Measurements from ENCODE around the gene TMPRSS4. TPM values are rescaled to one million over a fixed set of nuclear protein-coding genes. Genes with fewer than 3 reads are reported as not detected.

The TMPRSS4 gene
- total RNA-seq, 1 experiment from 2014 or later, result not detected

GRCh38 chr11:118111019-118111743 is 34.3 kb downstream of the TMPRSS4 start:
- DNase-seq (ENCODE audit: low read depth, low spot score), result no peak
- POLR2A ChIA-PET, result interaction anchor here (0.6 to 0.7 kb wide), 2 partner anchors 14 to 281 kb away, joined by 4 to 5 read pairs; no protein-coding TSS in a partner anchor
- no TSS peak for BruUV-seq (replicated peaks)

GRCh38 chr11:118111744-118112035 is 34.8 kb downstream of the TMPRSS4 start:
- no peak overlapping the region for H3K4me3 ChIP-seq (ENCODE audit: low read depth in 2 of 2, low read length in 2 of 2)
- ATAC-seq (no peak), DNase-seq (ENCODE audit: low read depth, low spot score) (no peak)
- peaks cover 4% of the 10 kb centered on the region for H3K27me3 ChIP-seq (ENCODE audit: control insufficient read depth, insufficient read depth, low read length)
- H3K36me3 ChIP-seq (ENCODE audit: control insufficient read depth, insufficient read depth, low read length), result no peaks in the 10 kb centered on the region
- no peak overlapping the region for H3K27ac ChIP-seq (ENCODE audit: low read length)
- ChIA-PET CTCF (no interaction called here), POLR2A (interaction anchor here (0.6 to 0.7 kb wide), 2 partner anchors 14 to 280 kb away, joined by 4 to 5 read pairs; no protein-coding TSS in a partner anchor)
- H3K9me3 ChIP-seq (ENCODE audit: control insufficient read depth, insufficient read depth, low read depth, low read length), result no peaks in the 10 kb centered on the region
- intact Hi-C loops (cut with micrococcal nuclease; ENCODE audit: unreplicated experiment), result no loop called here
- TF ChIP-seq POLR2AphosphoS5 (IDR thresholded peaks at IDR 0.05; ENCODE audit: low read depth, low read length) (no peak), TCF7L2 (IDR thresholded peaks at IDR 0.05; ENCODE audit: low read depth, low read length) (no peak), REST (IDR thresholded peaks at IDR 0.05; ENCODE audit: insufficient read depth in 1 of 2, low read depth in 2 of 2, low read length in 1 of 2) (no peak), SIN3A (IDR thresholded peaks at IDR 0.05; ENCODE audit: borderline replicate concordance, insufficient read depth, low read depth, low read length) (no peak)
- TF ChIP-seq, protein P1, sequence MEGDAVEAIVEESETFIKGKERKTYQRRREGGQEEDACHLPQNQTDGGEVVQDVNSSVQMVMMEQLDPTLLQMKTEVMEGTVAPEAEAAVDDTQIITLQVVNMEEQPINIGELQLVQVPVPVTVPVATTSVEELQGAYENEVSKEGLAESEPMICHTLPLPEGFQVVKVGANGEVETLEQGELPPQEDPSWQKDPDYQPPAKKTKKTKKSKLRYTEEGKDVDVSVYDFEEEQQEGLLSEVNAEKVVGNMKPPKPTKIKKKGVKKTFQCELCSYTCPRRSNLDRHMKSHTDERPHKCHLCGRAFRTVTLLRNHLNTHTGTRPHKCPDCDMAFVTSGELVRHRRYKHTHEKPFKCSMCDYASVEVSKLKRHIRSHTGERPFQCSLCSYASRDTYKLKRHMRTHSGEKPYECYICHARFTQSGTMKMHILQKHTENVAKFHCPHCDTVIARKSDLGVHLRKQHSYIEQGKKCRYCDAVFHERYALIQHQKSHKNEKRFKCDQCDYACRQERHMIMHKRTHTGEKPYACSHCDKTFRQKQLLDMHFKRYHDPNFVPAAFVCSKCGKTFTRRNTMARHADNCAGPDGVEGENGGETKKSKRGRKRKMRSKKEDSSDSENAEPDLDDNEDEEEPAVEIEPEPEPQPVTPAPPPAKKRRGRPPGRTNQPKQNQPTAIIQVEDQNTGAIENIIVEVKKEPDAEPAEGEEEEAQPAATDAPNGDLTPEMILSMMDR (IDR thresholded peaks at IDR 0.05), result no peak
- H3K4me1 ChIP-seq (ENCODE audit: control insufficient read depth, insufficient read depth, low read length), result no peaks in the 10 kb centered on the region
- BruUV-seq (replicated peaks), result no TSS peak
- in situ Hi-C loops (cut with HindIII; ENCODE audit: low pct_unique_long_range_greater_than_20kb, low sequenced_read_pairs), result no loop called here

More at GRCh38 chr11:118111019-118111743, 34.3 kb downstream of the TMPRSS4 start:
- TF ChIP-seq SIN3A (IDR thresholded peaks at IDR 0.05; ENCODE audit: borderline replicate concordance, insufficient read depth, low read depth, low read length), result no peak
- TF ChIP-seq REST (IDR thresholded peaks at IDR 0.05; ENCODE audit: insufficient read depth in 1 of 2, low read depth in 2 of 2, low read length in 1 of 2), result no peak
- TF ChIP-seq POLR2AphosphoS5 (IDR thresholded peaks at IDR 0.05; ENCODE audit: low read depth, low read length), result no peak
- TF ChIP-seq, protein P1 (IDR thresholded peaks at IDR 0.05), result no peak
- TF ChIP-seq TCF7L2 (IDR thresholded peaks at IDR 0.05; ENCODE audit: low read depth, low read length), result no peak
- in situ Hi-C loops (cut with HindIII; ENCODE audit: low pct_unique_long_range_greater_than_20kb, low sequenced_read_pairs), result no loop called here
- intact Hi-C loops (cut with micrococcal nuclease; ENCODE audit: unreplicated experiment), result no loop called here
- H3K27ac ChIP-seq (ENCODE audit: low read length), result no peak overlapping the region
- no peaks in the 10 kb centered on the region for H3K36me3 ChIP-seq (ENCODE audit: control insufficient read depth, insufficient read depth, low read length)
- ATAC-seq, result no peak
- H3K9me3 ChIP-seq (ENCODE audit: control insufficient read depth, insufficient read depth, low read depth, low read length), result no peaks in the 10 kb centered on the region
- no peaks in the 10 kb centered on the region for H3K4me1 ChIP-seq (ENCODE audit: control insufficient read depth, insufficient read depth, low read length)
- no peak overlapping the region for H3K4me3 ChIP-seq (ENCODE audit: low read depth in 2 of 2, low read length in 2 of 2)
- peaks cover 1% of the 10 kb centered on the region for H3K27me3 ChIP-seq (ENCODE audit: control insufficient read depth, insufficient read depth, low read length)
- CTCF ChIA-PET, result no interaction called here

Measured in Panc1 (cell line).